ENCODE measurements around the gene CMTM3.
"Not testable (repeated sequence)": the region's sequence is repeated elsewhere in the genome, so short reads cannot be mapped to it uniquely, and the experiment has no call there.

The CMTM3 gene

DNA sequence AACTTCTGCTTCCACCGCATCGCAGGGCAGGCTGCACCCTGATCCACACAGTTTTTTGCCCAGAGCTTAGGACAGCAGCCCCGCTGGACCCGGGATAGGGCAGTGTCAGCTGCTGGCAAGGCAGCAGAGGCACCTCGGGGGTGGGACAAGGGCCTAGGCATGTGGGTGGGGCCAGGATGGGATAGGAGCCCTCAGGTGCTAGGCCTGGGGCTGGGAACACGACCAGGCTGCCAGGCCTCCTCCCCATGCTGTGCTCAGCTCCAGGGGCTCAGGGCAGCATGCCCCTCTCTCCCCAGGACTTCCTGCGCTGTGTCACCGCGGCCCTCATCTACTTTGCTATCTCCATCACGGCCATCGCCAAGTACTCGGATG lies 4.6 kb downstream of the CMTM3 start:
- DNase-seq (ENCODE audit: low spot score) = no peak

DNA sequence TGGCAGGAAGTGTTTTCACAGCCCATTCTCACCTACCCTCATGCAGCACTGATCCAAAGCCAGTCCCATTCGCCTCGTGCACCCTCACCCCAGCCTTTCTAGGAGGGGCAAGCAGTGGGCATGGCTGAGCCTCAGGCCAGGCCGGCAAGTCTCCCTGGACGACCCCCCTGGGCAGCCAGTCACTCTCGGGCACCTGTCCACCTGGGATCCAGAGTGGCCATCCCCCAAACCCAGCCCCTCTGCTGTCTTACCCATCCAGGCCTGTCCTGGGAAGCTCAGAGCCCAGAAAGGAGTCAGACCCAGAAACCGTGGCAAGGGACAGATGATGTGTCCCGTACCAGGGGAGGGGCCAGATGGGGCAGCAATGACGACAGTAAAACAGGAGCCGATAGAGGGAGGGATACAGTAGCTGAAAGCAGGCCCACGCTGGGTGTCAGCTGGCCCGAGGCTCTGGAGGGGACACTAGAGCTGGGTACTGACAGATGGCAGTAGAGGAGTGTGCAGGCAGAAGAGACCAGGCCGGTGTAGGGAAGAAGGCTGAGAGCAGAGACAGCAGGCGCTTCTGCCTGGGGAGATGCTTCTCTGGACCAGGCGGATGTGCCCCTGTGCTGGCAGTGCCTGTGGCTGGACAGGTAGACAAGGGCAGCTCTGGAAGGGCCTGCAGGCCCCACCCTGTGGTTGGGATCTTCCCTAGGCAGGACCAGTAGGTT lies 5.8 kb downstream of the CMTM3 start:
- DNase-seq (ENCODE audit: low spot score) = no peak

DNA sequence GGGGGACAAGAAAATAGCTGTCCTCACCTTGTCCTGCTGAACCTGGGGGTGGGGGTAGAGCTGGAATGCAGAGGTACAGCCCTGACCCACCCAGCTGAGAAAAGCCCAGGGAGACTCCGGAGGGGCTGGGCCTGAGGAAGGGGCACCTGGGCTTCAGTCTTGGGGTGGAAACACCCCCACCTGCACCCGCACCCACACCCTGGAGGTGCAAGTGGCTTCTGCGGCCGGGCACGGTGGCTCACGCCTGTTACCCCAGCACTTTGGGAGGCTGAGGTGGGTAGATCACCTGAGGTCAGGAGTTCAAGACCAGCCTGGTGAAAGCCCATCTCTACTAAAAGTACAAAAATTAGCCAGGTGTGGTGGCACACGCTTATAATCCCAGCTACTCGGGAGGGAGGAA lies 7.4 kb downstream of the CMTM3 start:
- DNase-seq (ENCODE audit: low spot score) = not testable (repeated sequence)

DNA sequence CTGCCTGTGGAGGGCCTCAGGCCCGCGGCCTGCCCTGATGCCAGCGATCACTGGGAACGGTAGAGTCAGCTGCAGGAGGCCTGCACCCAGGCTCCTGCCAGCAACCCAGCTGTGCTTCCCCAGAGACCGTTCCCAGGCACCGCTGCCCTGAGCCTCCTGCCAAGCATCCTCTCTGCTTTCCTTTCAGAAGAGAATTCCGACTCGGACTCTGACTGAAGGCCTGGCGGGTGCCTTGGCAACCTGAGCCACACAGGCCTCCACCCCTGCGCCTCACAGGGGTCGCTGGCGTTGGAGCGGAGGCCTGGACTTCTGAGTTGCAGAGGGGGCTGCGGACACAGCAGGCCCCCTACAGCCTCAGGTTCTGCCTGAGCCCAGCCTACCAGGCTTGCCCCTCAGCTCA lies 7.9 kb downstream of the CMTM3 start:
- DNase-seq (ENCODE audit: low spot score) = no peak

DNA sequence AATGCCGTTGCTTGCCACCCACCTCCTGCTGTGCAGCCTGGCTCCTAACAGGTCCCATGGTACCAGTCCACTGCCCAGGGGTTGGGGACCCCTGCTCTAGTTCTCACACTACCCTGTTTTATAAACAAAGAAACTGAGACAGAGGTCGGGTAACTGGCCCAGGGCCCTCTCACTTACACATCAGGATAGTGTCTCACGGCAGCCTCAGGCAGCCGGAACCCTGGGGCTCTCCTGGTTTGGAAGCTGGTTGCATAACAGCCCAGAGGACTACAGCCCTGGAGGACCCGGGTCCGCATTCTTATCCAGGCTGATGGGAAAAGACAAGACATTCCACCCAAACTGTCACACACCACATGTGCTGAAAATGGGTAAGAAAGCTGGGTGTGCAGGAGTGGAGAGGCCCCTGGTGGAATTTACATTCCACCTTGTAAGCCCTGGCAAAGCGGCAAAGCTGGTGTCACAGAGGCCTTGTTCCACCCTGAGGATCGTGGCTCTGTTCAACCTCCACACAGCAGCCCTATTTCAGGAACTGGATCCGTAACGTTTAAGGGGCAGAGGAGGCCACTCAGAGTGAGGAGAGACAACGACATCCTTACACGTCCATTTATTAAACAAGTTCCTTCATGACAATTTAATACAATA lies 9.8 kb downstream of the CMTM3 start:
- DNase-seq (ENCODE audit: low spot score) = no peak

DNA sequence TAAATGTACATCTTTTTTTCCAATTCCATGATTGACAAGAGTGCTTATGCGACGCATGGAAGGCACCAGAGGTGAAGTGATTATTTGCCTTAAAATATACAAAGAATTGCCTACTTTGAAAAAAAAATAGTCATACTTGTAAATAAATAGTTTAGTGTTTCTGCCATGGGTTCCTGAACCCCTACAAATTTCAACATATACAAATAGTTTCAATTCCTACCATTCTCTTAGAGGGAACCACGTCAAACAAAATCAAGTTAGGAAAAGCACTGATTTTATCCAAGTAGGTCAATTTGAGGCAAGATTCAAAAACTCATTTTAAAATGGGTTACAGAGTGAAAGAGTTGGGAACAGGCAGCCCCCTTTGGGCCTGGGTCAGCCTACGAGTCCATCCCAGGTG lies 11.7 kb downstream of the CMTM3 start:
- no peak for DNase-seq (ENCODE audit: low spot score)

DNA sequence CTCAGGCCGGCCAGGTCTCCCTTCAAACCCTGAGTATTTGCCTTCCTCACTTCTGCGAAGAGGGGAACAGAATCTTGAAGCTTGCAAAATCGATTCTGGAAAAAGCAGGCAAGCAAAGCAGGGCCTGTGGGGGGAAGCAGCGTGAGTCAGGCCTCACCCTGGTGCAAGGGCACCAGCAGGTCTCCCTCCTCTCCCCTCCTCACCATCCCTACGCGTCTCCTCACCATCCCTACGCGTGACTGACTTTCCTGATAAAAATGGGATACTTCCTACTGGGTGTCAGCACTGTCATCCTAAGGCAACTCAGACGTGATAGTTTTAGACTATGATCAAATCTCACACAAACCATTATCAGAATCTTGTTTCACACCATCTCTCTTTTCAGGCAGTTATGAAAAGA lies 12.1 kb downstream of the CMTM3 start:
- no peak for DNase-seq (ENCODE audit: low spot score)

DNA sequence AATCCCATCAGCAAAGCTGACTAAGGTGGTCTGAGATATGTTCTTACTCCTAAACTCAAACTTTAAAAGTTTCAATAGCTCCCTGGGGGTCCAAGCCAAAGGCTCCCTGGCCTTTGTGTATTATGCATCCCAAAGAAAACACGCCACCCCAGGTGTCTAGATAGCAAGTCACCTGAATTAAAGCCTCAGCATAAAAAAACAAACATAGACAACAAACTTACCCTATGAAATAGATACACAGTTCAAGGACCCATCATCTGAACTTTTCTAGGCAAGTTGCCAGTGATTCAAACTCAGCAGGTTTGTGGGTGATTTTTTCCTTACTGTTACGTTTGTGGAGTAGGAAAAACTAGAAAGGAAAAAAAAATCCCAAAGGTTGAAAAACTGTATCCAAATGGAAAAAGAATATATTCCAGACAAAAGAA lies 12.5 kb downstream of the CMTM3 start:
- DNase-seq (ENCODE audit: low spot score) = no peak

DNA sequence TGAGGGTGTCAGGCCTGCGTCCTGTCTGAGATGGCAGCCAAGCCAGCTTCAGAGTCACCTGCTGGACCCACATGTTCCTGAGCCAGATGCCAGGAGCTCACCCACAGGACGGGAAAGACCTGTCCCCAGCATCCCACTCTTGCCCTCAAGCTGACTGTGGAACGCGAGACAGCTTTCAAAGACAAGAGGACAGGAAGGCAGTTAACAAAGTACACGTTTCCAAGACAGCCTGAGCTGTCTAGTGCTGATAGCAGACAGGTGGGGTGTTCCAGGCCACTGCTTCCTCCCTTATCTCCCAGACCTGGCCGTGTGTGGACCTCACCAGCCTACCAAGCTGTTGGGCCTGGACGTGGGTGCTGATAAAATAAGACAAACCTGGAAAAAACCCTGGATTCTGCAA lies 13.2 kb downstream of the CMTM3 start:
- no peak for DNase-seq (ENCODE audit: low spot score)

DNA sequence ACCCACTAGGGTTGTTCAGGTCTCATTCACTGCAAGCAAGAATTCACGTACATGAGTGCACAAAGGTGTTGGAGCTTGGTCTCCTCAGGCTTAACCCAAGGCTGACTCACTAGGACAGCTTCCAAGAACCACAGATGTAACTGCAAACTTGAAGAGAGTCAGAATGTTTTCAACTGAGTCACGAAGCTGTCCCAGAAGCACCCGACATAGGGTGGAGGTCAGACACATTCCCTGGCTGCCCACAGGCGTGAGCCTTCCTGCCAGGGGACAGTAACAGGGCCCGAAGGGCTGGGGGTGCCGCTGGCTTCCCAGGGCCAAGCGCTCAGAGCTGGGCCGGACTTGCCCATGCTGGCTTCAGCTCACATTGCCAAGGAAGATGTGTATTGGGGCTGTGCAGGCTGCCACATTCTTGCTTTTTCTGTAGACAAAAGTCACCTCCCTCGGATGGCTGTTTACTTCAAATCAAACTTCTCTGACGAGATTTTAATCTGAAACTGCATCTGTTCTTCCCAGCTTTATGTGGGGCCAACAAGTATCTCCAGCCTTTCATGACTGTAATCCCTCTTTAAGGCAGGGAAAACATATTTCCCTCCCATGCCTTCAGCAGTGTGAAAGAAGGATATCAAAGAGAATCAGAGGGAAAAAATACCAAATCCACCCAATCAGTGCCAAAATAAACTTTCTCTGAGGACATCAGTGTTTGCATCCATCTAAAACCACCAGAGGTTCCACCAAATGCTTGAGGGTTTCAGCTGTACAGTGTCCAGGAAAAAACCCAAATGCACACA lies 14.3 kb downstream of the CMTM3 start:
- no peak for DNase-seq (ENCODE audit: low spot score)

DNA sequence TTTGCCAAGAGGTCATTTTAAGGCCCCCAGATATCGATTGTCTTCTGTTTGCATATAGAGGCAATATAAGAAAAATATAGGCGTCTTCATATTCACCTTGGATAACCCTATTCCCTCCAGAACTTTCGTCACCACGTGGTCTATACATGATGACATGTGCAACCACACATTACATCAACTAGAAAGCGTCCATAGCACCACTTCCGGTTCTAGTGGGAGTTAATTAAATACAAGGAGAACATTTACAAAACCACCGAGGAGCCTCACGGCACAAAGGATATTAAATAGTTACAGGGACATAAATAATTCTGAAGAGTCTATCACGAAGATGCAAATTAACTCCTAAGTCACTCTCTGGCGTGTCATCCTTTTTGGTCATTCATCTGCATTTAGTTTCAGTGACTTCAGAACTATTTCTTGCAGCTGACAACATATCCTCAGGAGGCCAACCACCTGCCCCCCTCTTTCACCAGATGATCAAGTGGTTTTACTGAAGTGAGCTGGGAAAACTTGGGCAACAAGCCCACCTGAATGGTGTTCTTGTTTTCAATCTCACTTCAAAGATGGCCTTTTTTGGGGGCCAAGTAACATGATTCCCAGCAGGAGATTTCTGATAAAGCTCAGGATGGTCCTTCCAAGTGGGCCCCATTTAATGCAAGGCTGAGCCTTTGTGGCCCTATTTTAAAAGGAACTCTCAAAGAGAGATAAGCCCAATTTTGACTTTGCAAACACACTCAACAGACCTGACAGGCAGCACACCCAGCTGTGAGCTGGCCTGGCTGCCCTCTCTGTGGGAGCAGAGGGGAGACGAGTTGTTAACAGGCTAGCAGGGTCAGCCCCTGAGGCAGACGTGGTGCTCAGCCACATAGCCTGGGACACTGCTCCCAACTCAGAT lies 15.3 kb downstream of the CMTM3 start:
- no peak for DNase-seq (ENCODE audit: low spot score)

DNA sequence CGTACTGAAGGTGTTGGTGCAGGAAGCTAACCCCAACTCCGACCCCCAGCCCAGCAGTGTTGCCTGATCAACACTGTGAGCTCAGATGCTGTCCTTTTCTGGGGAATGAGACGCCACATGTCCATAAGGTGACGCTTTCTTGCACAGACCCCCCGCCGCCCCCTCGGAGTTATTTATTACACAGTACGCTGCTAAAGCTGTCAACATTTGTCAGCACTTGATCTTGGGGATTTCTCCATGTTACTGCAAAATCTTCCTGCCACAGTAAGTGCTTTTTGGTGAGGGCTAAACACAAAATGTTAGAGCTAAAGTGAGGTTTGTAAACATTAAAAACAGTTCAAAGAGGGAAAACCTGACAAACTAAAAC lies 15.9 kb downstream of the CMTM3 start:
- DNase-seq (ENCODE audit: low spot score) = no peak

DNA sequence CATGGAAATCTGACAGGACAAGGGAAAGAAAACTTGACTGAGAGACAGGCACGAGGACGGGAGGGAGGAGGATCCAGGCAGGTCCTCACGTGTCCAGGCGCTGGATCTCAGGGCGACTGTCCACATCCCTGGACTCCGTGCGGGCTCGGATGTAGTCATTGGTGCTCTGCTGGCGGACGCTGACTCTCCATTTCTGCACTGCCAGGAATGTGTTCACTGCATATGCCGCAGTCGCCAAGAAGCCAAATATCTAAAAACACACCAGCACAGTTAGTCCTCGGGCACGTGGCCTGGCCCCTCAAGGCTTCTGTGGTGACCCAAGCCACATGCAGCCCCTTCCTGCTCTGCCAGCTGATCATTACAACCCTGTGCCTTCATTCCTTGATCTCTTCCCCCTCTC lies 17.5 kb downstream of the CMTM3 start:
- no peak for DNase-seq (ENCODE audit: low spot score)

DNA sequence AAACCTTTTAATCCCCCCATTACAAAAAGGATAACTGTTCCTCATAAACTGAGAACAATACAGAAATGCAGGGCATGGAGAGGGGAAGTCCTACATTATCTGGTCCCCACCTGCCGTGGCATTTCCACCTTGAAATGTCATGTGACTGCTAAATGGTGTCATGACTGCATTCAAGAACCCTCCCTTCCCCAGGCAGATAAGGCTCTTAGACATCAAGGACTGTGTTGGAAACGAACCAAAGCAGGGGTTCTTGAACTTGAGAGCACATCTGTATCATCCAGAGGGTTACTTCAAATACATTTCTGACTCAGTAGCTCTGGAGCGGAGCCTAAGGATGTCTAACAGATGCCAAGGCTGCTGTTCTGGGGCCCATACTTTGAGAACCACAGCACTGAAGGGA lies 18.4 kb downstream of the CMTM3 start:
- DNase-seq (ENCODE audit: low spot score) = no peak

DNA sequence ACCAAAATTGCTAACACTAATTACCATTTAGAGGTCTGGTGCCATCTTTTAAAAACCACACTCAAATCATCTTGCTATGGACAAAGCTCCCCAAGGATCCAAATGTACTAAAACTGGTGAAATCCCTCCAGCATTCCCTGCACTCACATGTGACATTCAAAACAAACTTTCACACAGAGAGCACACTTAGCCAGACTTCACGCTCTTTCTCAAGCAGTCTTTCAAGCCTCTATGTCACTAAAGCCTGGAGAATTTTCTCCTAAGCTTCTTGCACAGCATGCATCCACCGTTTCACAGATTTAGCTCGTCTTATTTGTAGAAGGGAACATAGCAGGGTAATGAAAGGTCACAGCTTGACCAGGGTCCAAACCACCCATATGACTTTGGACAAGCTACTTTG lies 19.3 kb downstream of the CMTM3 start:
- no peak for DNase-seq (ENCODE audit: low spot score)

DNA sequence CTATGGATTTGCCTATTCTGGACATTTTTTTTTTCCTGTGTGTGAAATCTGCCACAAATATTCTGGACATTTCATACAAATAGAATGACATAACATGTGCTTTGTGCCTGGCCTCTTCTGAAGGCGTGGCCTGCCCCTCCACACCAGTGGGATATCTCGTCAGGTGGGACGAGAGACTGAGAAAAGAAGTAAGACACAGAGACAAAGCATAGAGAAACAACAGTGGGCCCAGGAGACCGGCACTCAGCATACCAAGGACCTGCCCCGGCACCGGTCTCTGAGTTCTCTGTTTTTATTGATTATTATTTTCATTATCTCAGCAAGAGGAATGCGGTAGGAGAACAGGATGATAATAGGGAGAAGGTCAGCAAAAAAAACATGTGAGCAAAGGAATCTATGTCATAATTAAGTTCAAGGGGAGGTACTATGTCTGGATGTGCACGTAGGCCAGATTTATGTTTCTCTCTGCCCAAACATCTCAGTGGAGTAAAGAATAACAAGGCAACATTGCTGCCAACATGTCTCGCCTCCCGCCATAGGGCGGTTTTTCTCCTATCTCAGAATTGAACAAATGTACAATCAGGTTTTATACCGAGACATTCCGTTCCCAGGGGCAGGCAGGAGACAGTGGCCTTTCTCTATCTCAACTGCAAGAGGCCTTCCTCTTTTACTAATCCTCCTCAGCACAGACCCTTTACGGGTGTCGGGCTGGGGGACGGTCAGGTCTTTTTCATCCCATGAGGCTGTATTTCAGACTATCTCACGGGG lies 23.3 kb downstream of the CMTM3 start:
- DNase-seq (ENCODE audit: low spot score) = not testable (repeated sequence)

DNA sequence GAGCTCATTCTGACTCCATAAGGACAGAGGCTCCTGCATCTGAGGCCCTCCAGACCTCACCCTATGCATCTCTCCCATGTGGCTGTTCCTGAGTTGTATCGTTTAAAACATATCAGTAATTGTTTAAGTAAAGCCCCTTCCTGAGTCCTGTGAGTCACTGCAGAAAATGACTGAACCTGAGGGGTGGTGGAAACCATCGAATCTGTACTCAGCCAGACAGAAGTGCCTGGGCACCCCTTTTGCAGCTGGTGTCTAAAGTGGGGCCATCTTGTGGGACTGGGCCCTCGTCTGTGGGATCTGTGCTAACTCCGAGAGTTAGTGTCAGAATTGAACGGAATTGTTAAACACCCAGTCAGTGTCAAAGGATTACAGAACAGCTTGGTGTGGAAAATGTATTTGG lies 25.4 kb downstream of the CMTM3 start:
- no peak for DNase-seq (ENCODE audit: low spot score)

DNA sequence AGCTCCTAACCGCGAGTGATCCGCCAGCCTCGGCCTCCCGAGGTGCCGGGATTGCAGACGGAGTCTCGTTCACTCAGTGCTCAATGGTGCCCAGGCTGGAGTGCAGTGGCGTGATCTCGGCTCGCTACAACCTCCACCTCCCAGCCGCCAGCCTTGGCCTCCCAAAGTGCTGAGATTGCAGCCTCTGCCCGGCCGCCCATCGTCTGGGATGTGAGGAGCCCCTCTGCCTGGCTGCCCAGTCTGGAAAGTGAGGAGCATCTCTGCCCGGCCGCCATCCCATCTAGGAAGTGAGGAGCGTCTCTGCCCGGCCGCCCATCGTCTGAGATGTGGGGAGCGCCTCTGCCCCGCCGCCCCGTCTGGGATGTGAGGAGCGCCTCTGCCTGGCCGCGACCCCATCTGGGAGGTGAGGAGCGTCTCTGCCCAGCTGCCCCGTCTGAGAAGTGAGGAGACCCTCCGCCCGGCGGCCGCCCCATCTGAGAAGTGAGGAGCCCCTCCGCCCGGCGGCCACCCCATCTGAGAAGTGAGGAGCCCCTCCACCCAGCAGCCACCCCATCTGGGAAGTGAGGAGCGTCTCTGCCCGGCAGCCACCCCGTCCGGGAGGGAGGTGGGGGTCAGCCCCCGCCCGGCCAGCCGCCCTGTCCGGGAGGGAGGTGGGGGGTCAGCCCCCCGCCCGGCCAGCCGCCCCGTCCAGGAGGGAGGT lies 26.2 kb downstream of the CMTM3 start:
- not testable (repeated sequence) for DNase-seq (ENCODE audit: low spot score)

DNA sequence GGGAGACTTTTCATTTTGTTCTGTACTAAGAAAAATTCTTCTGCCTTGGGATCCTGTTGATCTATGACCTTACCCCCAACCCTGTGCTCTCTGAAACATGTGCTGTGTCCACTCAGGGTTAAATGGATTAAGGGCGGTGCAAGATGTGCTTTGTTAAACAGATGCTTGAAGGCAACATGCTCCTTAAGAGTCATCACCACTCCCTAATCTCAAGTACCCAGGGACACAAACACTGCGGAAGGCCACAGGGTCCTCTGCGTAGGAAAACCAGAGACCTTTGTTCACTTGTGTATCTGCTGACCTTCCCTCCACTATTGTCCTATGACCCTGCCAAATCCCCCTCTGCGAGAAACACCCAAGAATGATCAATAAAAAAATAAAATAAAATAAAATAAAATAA lies 27.1 kb downstream of the CMTM3 start:
- not testable (repeated sequence) for DNase-seq (ENCODE audit: low spot score)

DNA sequence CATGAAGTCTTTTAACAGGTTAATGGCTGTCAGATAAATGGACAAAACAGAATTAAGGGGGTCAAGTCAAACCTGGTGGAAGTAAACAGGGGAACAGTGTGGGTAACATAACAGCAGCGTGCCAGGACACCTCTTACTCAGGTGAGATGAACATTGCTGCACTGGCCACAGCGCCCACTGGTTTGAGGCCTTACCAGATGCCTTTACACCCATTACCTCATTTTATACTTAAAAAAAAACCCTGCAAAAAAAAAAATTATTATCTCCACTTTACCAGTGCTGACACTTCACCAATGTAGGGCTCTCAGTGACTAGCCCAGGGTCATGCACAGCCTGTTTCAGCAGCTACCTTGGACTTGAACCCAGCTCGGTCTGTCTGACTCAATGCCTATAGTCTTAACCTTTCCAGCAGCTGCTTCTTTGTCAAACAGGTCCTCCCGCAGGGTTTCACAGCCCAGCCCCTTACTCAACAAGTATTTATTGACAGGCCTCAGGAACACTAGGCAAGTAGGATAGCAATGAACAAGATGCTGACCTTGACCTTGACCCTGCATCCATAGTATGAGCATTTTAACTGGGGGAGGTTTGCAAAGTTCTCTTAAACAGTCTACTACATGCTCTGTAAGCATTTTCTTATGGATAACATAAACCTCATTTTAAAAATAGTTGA lies 30.2 kb downstream of the CMTM3 start:
- no peak for DNase-seq (ENCODE audit: low spot score)
